ENCODE data around the gene GAREM1. TPM values are rescaled to one million over a fixed set of nuclear protein-coding genes. Genes with fewer than 3 reads are reported as not detected.
A peak's percentile ranks its signal among the peaks of the same experiment; 100 is the strongest.

The GAREM1 gene
- total and polyA plus RNA-seq, 12 donors = 3.5 to 69.5 (median 23.0) TPM

DNA sequence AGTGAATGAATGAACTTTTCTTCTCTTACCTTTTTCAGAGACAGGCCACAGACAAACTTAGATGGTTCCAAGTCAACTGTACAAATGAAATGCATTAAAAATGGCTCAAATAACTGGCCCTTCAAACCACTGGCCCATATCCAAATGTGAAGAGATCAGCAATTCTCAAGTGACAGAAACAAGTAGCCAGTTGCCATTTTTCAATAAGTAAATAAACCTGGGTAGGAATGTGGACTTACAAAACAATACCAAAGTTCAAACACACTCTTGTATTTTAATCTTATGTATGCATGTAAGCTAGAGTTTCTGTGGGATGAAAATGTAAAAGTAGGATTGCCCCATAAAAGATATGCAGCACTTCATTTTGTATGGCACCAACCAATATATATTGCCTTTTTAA, 151.6 kb downstream of the GAREM1 start:
- H3K9me3 ChIP-seq (replicated peaks in 1 of 3) = no peaks in the 10 kb centered on the region
- no peaks in the 10 kb centered on the region for H3K36me3 ChIP-seq (replicated peaks in 1 of 2)
- no peak overlapping the region for H3K27ac ChIP-seq
- TF ChIP-seq, protein P1, sequence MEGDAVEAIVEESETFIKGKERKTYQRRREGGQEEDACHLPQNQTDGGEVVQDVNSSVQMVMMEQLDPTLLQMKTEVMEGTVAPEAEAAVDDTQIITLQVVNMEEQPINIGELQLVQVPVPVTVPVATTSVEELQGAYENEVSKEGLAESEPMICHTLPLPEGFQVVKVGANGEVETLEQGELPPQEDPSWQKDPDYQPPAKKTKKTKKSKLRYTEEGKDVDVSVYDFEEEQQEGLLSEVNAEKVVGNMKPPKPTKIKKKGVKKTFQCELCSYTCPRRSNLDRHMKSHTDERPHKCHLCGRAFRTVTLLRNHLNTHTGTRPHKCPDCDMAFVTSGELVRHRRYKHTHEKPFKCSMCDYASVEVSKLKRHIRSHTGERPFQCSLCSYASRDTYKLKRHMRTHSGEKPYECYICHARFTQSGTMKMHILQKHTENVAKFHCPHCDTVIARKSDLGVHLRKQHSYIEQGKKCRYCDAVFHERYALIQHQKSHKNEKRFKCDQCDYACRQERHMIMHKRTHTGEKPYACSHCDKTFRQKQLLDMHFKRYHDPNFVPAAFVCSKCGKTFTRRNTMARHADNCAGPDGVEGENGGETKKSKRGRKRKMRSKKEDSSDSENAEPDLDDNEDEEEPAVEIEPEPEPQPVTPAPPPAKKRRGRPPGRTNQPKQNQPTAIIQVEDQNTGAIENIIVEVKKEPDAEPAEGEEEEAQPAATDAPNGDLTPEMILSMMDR (IDR thresholded peaks at IDR 0.05) = no peak
- TF ChIP-seq POLR2A (IDR thresholded peaks at IDR 0.05) = no peak
- H3K27me3 ChIP-seq = no peaks in the 10 kb centered on the region
- no peak overlapping the region for H3K4me3 ChIP-seq
- DNase-seq = no peak
- peaks cover 6 to 9% of the 10 kb centered on the region in 2 donors for H3K4me1 ChIP-seq (replicated peaks in 1 of 2)
- intact Hi-C loops (cut with DNase I) = no loop called here

DNA sequence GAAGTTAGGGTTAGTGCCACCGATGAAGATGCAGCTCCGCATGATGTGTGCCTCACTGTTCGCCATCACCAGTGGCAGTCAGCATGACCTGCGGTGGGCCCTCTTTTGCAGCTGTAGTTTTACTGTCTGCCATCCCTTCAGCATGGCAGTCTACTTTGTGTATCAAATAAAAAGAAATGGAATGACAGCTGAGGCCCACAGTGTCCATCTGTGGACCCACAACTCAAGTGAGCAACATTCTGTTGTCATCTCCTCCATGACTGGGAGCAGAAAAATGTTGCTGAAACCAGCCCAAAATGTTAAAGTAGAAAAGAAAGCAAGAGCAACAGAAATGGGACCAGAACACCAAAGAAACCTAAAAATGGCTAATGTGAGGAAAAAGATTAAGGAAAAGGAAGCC, 152.1 kb downstream of the GAREM1 start:
- no peak for DNase-seq
- H3K4me1 ChIP-seq (replicated peaks in 1 of 2) = peaks cover 6 to 9% of the 10 kb centered on the region in 2 donors
- H3K9me3 ChIP-seq (replicated peaks in 1 of 3) = no peaks in the 10 kb centered on the region
- 95 to 99% (median 97%) methylated on average over 4 of the region's 4 CpGs for WGBS, 4 donors
- intact Hi-C loops (cut with DNase I) = no loop called here
- no peak for TF ChIP-seq POLR2A (IDR thresholded peaks at IDR 0.05)
- TF ChIP-seq, protein P1 (IDR thresholded peaks at IDR 0.05) = no peak
- peak overlapping the region in 1 of 5 donors; percentile 53 for H3K27ac ChIP-seq
- no peaks in the 10 kb centered on the region for H3K27me3 ChIP-seq
- no peak overlapping the region for H3K4me3 ChIP-seq
- no peaks in the 10 kb centered on the region for H3K36me3 ChIP-seq (replicated peaks in 1 of 2)

DNA sequence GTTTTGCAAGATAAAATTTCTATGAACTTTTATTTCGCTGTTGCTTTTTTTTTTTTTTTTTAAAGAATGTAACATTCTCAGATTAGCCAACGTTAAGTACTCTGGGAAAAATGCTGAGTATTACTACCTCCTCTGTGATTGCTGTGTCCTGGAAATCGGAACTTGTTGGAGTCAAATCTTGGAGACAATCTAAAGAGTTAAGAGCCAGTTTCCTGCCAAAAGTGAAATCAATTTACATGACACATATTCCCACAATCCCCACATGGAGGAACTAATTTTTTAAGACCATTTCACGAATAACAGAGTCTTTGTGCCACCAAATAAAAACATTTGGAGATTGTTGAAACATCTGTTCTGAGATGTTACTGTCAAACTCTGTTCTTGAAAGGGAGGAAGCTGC, 153.0 kb downstream of the GAREM1 start:
- TF ChIP-seq POLR2A (IDR thresholded peaks at IDR 0.05) = no peak
- TF ChIP-seq, protein P1 (IDR thresholded peaks at IDR 0.05) = no peak
- Histone ChIP-seq H3K36me3 (replicated peaks in 1 of 2) (no peaks in the 10 kb centered on the region), H3K27me3 (no peaks in the 10 kb centered on the region), H3K4me1 (replicated peaks in 1 of 2) (peaks cover 6 to 9% of the 10 kb centered on the region in 2 donors), H3K27ac (peak overlapping the region in 1 of 5 donors; percentile 53), H3K9me3 (replicated peaks in 1 of 3) (no peaks in the 10 kb centered on the region), H3K4me3 (no peak overlapping the region)
- WGBS, 4 donors = 50 to 55% (median 54%) methylated on average over 4 of the region's 4 CpGs
- intact Hi-C loops (cut with DNase I) = no loop called here
- no peak for DNase-seq

DNA sequence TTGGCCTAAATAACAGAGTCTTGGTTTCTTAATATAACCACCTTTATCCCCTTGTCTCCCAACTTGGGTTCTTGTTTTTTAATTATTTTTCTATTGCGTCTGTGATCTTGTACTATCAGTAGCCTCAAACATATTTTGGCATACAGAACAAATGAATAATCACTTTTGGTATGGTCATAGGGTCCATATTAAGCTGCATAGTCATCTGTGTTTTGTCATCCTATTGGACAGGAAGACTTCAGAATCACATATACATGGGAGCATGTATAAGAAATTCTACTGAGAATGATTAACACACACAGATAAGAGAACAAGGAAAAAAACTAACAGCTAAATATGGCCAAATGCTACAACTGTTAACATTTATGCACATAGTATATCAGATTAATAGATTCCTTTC, 154.8 kb downstream of the GAREM1 start:
- no peak for TF ChIP-seq POLR2A (IDR thresholded peaks at IDR 0.05)
- TF ChIP-seq, protein P1 (IDR thresholded peaks at IDR 0.05) = no peak
- Histone ChIP-seq H3K4me1 (replicated peaks in 1 of 2) (no peaks in the 10 kb centered on the region), H3K27me3 (no peaks in the 10 kb centered on the region), H3K9me3 (replicated peaks in 1 of 3) (no peaks in the 10 kb centered on the region), H3K27ac (no peak overlapping the region), H3K4me3 (no peak overlapping the region), H3K36me3 (replicated peaks in 1 of 2) (no peaks in the 10 kb centered on the region)
- WGBS, 4 donors = 92 to 100% (median 94%) methylated on average over 1 of the region's 1 CpG
- intact Hi-C loops (cut with DNase I) = no loop called here
- DNase-seq = no peak
